ENCODE data around the gene SPATA9. TPM values are rescaled to one million over a fixed set of nuclear protein-coding genes. Genes with fewer than 3 reads are reported as not detected.
"Not testable (repeated sequence)": the region's sequence is repeated elsewhere in the genome, so short reads cannot be mapped to it uniquely, and the experiment has no call there.

The SPATA9 gene
- total and polyA plus RNA-seq, 9 of the 15 experiments (the other 6 are each of a cell fraction or from before 2014, with no cell fraction given), result 0.16 to 5.5 (median 0.39) TPM; not detected in 3

GRCh38 chr5:95707534-95708188, 24.9 kb upstream of the SPATA9 start (continued):
- TF ChIP-seq ZNF76 (CRISPR knock-in tag; IDR thresholded peaks at IDR 0.05; ENCODE audit: borderline replicate concordance) (peak; percentile 98), ZNF253 (CRISPR knock-in tag; conservative IDR thresholded peaks at IDR 0.05) (peak; percentile 76; the same call in 1 of the 2 replicates), PATZ1 (CRISPR knock-in tag; IDR thresholded peaks at IDR 0.05; ENCODE audit: borderline replicate concordance) (peak; percentile 88), ZNF444 (CRISPR knock-in tag; IDR thresholded peaks at IDR 0.05) (peak; percentile 61; the same call in 1 of the 2 replicates), SRF (CRISPR knock-in tag; IDR thresholded peaks at IDR 0.05) (peak in 1 of 2 experiments; percentile 51; a peak in 1 of 4 replicates), MEF2D (tag; conservative IDR thresholded peaks at IDR 0.05; ENCODE audit: low read depth) (peak; percentile 96), NFE2L1 (tag; IDR thresholded peaks at IDR 0.05; ENCODE audit: borderline replicate concordance, low read depth) (peak; percentile 61; the same call in 1 of the 2 replicates), CAMTA2 (CRISPR knock-in tag; conservative IDR thresholded peaks at IDR 0.05) (peak; percentile 87; the same call in 1 of the 2 replicates), TAF7 (tag; IDR thresholded peaks at IDR 0.05) (peak; percentile 86), CREB5 (CRISPR knock-in tag; IDR thresholded peaks at IDR 0.05) (peak; percentile 84), SNAPC5 (CRISPR knock-in tag; IDR thresholded peaks at IDR 0.05) (peak; percentile 66; the same call in 1 of the 2 replicates), ZNF175 (CRISPR knock-in tag; IDR thresholded peaks at IDR 0.05; ENCODE audit: low read depth) (peak; percentile 97), ETV1 (tag; conservative IDR thresholded peaks at IDR 0.05; ENCODE audit: low read depth) (peak; percentile 67), SOX6 (IDR thresholded peaks at IDR 0.05) (peak; percentile 34; the same call in 1 of the 2 replicates), CBFA2T2 (conservative IDR thresholded peaks at IDR 0.05) (peak; percentile 56), ZNF695 (CRISPR knock-in tag; IDR thresholded peaks at IDR 0.05) (peak; percentile 92), ZNF449 (CRISPR knock-in tag; IDR thresholded peaks at IDR 0.05) (peak; percentile 95), ZNF561 (CRISPR knock-in tag; conservative IDR thresholded peaks at IDR 0.05) (peak; percentile 72; the same call in 1 of the 2 replicates), NR2C1 (tag; IDR thresholded peaks at IDR 0.05) (peak; percentile 94)
- TF ChIP-seq NR2C1 (IDR thresholded peaks at IDR 0.05), result not testable (repeated sequence)
